ENCODE measurements around the gene GALNT8. TPM values are rescaled to one million over a fixed set of nuclear protein-coding genes. Genes with fewer than 3 reads are reported as not detected.

Gene GALNT8
- total and polyA plus RNA-seq, 4 donors: 13.1 to 45.1 (median 30.4) TPM

GRCh38 chr12:4786795-4787194 lies 66.6 kb downstream of the GALNT8 start:
- Histone ChIP-seq H3K4me3 (ENCODE audit: low read depth, low read length) (no peak overlapping the region), H3K27ac (ENCODE audit: low read depth, low read length) (no peak overlapping the region), H3K4me1 (ENCODE audit: control insufficient read depth, insufficient read depth, low read length) (peaks cover 4% of the 10 kb centered on the region), H3K27me3 (ENCODE audit: control insufficient read depth, insufficient read depth, low read length) (no peaks in the 10 kb centered on the region), H3K9me3 (ENCODE audit: control insufficient read depth, insufficient read depth, low read length) (peaks cover 3% of the 10 kb centered on the region), H3K36me3 (ENCODE audit: control insufficient read depth, insufficient read depth, low read length) (no peaks in the 10 kb centered on the region)
- WGBS (ENCODE audit: insufficient coverage): 83% methylated on average over 1 of the region's 5 CpGs
- peak in 1 of 6 donors; percentile 61 for DNase-seq (ENCODE audit: low read depth in 4 of 6, low spot score in 6 of 6)

DNA sequence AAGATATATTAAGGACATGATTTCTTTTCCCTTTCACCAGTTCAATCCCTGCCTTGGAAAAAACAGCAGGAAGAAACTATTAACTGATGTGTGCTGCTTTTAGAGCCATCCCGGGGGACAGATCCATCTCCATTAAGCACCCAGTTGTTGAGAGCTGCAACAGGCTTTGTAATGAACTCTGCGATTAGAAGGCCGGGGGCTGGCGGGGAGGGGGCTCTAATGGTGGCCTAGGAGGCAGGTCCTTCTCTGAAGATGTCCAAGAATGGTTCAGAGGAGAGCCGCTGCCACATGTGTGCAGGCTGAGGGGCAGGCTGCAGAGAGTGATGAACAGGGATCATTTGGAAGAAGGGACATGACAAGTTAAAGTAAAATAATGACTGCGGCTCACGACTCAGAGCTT lies 67.8 kb downstream of the GALNT8 start:
- Histone ChIP-seq H3K27ac (ENCODE audit: low read depth, low read length) (no peak overlapping the region), H3K4me1 (ENCODE audit: control insufficient read depth, insufficient read depth, low read length) (peaks cover 4% of the 10 kb centered on the region), H3K9me3 (ENCODE audit: control insufficient read depth, insufficient read depth, low read length) (peaks cover 3% of the 10 kb centered on the region), H3K27me3 (ENCODE audit: control insufficient read depth, insufficient read depth, low read length) (no peaks in the 10 kb centered on the region), H3K36me3 (ENCODE audit: control insufficient read depth, insufficient read depth, low read length) (no peaks in the 10 kb centered on the region), H3K4me3 (ENCODE audit: low read depth, low read length) (no peak overlapping the region)
- DNase-seq (ENCODE audit: low read depth in 4 of 6, low spot score in 6 of 6): peak in 1 of 6 donors; percentile 87
- 37% methylated on average over 7 of the region's 7 CpGs for WGBS (ENCODE audit: insufficient coverage)

DNA sequence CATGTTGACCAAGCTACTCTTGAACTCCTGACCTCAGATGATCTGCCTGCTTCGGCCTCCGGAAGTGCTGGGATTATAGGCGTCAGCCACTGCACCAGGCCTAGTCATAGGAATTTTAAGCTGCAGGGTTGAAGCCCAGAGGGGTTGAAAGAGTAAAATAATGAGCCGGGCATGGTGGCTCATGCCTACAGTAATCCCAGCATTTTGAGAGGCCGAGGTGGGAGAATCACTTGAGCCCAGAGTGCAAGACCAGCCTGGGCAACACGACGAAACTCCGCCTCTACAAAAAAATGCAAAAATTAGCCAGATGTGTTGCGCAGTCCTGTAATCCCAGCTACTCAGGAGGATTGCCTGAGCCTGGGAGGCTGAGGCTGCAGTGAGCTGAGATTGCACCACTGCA lies 69.6 kb downstream of the GALNT8 start:
- H3K9me3 ChIP-seq (ENCODE audit: control insufficient read depth, insufficient read depth, low read length): peaks cover 2% of the 10 kb centered on the region
- 94% methylated on average over 9 of the region's 9 CpGs for WGBS (ENCODE audit: insufficient coverage)
- DNase-seq (ENCODE audit: low read depth in 4 of 6, low spot score in 6 of 6): no peak
- no peak overlapping the region for H3K27ac ChIP-seq (ENCODE audit: low read depth, low read length)
- H3K27me3 ChIP-seq (ENCODE audit: control insufficient read depth, insufficient read depth, low read length): no peaks in the 10 kb centered on the region
- no peak overlapping the region for H3K4me3 ChIP-seq (ENCODE audit: low read depth, low read length)
- H3K4me1 ChIP-seq (ENCODE audit: control insufficient read depth, insufficient read depth, low read length): peaks cover 4% of the 10 kb centered on the region
- H3K36me3 ChIP-seq (ENCODE audit: control insufficient read depth, insufficient read depth, low read length): no peaks in the 10 kb centered on the region

GRCh38 chr12:4791497-4791896 lies 71.3 kb downstream of the GALNT8 start:
- H3K27ac ChIP-seq (ENCODE audit: low read depth, low read length): no peak overlapping the region
- peaks cover 2% of the 10 kb centered on the region for H3K9me3 ChIP-seq (ENCODE audit: control insufficient read depth, insufficient read depth, low read length)
- H3K27me3 ChIP-seq (ENCODE audit: control insufficient read depth, insufficient read depth, low read length): no peaks in the 10 kb centered on the region
- H3K4me1 ChIP-seq (ENCODE audit: control insufficient read depth, insufficient read depth, low read length): peaks cover 4% of the 10 kb centered on the region
- no CpG with 5 or more reads among the region's 3 CpGs for WGBS (ENCODE audit: insufficient coverage)
- H3K4me3 ChIP-seq (ENCODE audit: low read depth, low read length): no peak overlapping the region
- no peaks in the 10 kb centered on the region for H3K36me3 ChIP-seq (ENCODE audit: control insufficient read depth, insufficient read depth, low read length)
- DNase-seq (ENCODE audit: low read depth in 4 of 6, low spot score in 6 of 6): no peak

DNA sequence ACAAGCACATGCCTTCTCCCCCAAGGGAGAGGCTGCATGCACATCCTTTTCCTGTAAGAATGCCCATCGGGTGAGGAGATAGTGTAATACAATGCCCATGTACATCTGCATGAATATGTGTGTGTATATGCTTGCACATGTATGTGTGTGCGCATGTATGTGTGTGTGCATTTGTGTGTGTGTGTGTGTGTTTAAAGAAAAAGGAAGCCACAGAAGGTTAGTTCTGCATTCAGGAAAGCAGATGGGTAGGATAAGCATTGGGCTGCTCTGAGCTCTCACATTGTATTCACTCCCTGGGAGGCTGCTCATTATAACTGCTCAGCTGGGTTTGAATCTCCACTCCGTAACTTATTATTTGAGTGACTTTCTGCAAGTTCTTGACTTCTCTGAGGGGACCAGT lies 74.3 kb downstream of the GALNT8 start:
- peaks cover 2% of the 10 kb centered on the region for H3K9me3 ChIP-seq (ENCODE audit: control insufficient read depth, insufficient read depth, low read length)
- H3K4me1 ChIP-seq (ENCODE audit: control insufficient read depth, insufficient read depth, low read length): no peaks in the 10 kb centered on the region
- H3K27ac ChIP-seq (ENCODE audit: low read depth, low read length): no peak overlapping the region
- no peak for DNase-seq (ENCODE audit: low read depth in 4 of 6, low spot score in 6 of 6)
- whole genome bisulfite sequencing (ENCODE audit: insufficient coverage): 80% methylated on average over 2 of the region's 3 CpGs
- no peaks in the 10 kb centered on the region for H3K36me3 ChIP-seq (ENCODE audit: control insufficient read depth, insufficient read depth, low read length)
- no peak overlapping the region for H3K4me3 ChIP-seq (ENCODE audit: low read depth, low read length)
- no peaks in the 10 kb centered on the region for H3K27me3 ChIP-seq (ENCODE audit: control insufficient read depth, insufficient read depth, low read length)

DNA sequence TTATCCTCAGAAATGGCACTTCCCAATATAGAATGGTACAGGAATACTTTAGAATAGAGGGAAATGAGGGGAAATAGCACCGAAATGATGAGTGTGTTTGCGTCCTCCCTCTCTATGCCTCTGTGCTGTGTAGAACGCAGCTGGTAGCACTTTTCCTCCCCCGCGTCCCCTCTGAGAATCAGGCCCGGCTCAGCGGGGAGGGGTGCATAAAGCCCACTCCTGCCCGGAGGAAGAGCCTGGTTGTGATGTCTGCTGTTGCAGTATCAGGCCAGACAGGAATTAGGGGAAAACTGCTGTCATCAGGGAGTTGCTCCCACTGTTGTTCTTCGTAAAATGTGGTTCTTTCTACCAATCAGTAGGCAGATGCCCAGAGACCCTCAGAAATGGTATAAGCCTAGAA lies 76.0 kb downstream of the GALNT8 start:
- H3K4me3 ChIP-seq (ENCODE audit: low read depth, low read length): no peak overlapping the region
- no peaks in the 10 kb centered on the region for H3K36me3 ChIP-seq (ENCODE audit: control insufficient read depth, insufficient read depth, low read length)
- no peaks in the 10 kb centered on the region for H3K27me3 ChIP-seq (ENCODE audit: control insufficient read depth, insufficient read depth, low read length)
- WGBS (ENCODE audit: insufficient coverage): 51% methylated on average over 5 of the region's 9 CpGs
- H3K9me3 ChIP-seq (ENCODE audit: control insufficient read depth, insufficient read depth, low read length): peaks cover 2% of the 10 kb centered on the region
- no peak overlapping the region for H3K27ac ChIP-seq (ENCODE audit: low read depth, low read length)
- H3K4me1 ChIP-seq (ENCODE audit: control insufficient read depth, insufficient read depth, low read length): no peaks in the 10 kb centered on the region
- DNase-seq (ENCODE audit: low read depth in 4 of 6, low spot score in 6 of 6): no peak

DNA sequence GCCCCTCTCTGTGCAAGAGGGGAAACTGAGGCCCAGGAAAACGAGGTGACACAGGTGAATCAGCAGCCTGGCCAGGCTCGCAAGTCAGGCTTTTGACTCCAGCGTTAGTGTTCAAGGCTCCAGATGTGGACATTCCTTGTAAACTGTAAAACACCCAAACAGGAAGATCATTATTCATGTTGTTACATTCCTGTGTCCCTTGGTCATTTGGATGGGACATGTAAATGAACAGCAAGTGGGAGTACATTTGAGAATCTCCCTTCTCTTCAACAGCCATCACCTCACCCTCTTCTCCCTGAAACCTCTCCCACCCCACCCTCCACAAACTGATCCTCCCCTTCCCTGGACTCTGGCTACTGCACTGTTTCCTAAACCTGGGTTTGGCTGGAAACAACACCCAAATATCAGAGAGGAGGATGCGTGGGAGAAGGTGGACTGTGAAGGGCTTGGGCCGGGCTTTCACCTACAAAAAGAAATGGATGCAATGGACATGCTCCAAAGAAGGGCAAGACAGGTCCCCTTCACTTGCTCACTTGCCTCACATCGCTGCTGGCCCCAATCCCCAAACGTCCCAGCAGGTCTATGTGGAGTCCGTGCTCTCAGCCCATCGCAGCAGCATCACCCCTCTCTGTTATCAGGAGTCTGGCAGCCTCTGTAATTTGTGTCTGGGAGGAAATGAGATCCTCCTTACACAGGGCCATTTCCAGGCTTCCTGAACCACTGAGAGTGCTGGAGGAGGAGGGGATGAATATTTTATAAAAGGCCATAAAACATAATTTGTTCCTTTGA lies 76.7 kb downstream of the GALNT8 start:
- WGBS (ENCODE audit: insufficient coverage): 81% methylated on average over 5 of the region's 9 CpGs
- no peak overlapping the region for H3K27ac ChIP-seq (ENCODE audit: low read depth, low read length)

GRCh38 chr12:4800555-4800954 lies 80.4 kb downstream of the GALNT8 start:
- H3K4me3 ChIP-seq (ENCODE audit: low read depth, low read length): no peak overlapping the region
- H3K36me3 ChIP-seq (ENCODE audit: control insufficient read depth, insufficient read depth, low read length): no peaks in the 10 kb centered on the region
- no peak for DNase-seq (ENCODE audit: low read depth in 4 of 6, low spot score in 6 of 6)
- no peak overlapping the region for H3K27ac ChIP-seq (ENCODE audit: low read depth, low read length)
- H3K4me1 ChIP-seq (ENCODE audit: control insufficient read depth, insufficient read depth, low read length): no peaks in the 10 kb centered on the region
- H3K27me3 ChIP-seq (ENCODE audit: control insufficient read depth, insufficient read depth, low read length): no peaks in the 10 kb centered on the region
- H3K9me3 ChIP-seq (ENCODE audit: control insufficient read depth, insufficient read depth, low read length): no peaks in the 10 kb centered on the region

More for the DNA sequence above, 76.7 kb downstream of the GALNT8 start:
- Histone ChIP-seq H3K4me3 (ENCODE audit: low read depth, low read length) (no peak overlapping the region), H3K4me1 (ENCODE audit: control insufficient read depth, insufficient read depth, low read length) (no peaks in the 10 kb centered on the region), H3K27me3 (ENCODE audit: control insufficient read depth, insufficient read depth, low read length) (no peaks in the 10 kb centered on the region), H3K9me3 (ENCODE audit: control insufficient read depth, insufficient read depth, low read length) (no peaks in the 10 kb centered on the region), H3K36me3 (ENCODE audit: control insufficient read depth, insufficient read depth, low read length) (no peaks in the 10 kb centered on the region)
- DNase-seq (ENCODE audit: low read depth in 4 of 6, low spot score in 6 of 6): peak in 1 of 6 donors; percentile 42

DNA sequence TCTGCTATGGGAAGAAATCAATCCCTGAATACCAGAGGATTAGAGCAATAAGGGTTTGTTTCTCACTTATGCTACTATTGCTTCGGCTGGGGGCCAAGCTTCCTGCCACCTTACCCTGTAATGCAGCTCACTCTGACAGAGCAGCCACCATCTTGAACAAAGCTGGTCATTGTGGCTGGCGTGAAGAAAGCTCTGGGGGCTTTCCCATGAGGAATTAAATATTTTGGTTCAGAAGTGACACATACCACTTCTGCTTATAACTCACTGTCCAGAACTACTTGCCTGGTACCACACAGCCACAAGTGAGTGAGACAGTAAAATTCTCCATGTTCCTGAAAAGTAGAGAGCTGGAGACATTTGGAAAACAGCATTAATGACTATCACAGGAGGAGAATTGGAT lies 82.6 kb downstream of the GALNT8 start:
- H3K36me3 ChIP-seq (ENCODE audit: control insufficient read depth, insufficient read depth, low read length): no peaks in the 10 kb centered on the region
- no peaks in the 10 kb centered on the region for H3K27me3 ChIP-seq (ENCODE audit: control insufficient read depth, insufficient read depth, low read length)
- H3K9me3 ChIP-seq (ENCODE audit: control insufficient read depth, insufficient read depth, low read length): no peaks in the 10 kb centered on the region
- H3K4me3 ChIP-seq (ENCODE audit: low read depth, low read length): no peak overlapping the region
- no peak overlapping the region for H3K27ac ChIP-seq (ENCODE audit: low read depth, low read length)
- no CpG with 5 or more reads among the region's 2 CpGs for WGBS (ENCODE audit: insufficient coverage)
- peaks cover 3% of the 10 kb centered on the region for H3K4me1 ChIP-seq (ENCODE audit: control insufficient read depth, insufficient read depth, low read length)
- DNase-seq (ENCODE audit: low read depth in 4 of 6, low spot score in 6 of 6): no peak

DNA sequence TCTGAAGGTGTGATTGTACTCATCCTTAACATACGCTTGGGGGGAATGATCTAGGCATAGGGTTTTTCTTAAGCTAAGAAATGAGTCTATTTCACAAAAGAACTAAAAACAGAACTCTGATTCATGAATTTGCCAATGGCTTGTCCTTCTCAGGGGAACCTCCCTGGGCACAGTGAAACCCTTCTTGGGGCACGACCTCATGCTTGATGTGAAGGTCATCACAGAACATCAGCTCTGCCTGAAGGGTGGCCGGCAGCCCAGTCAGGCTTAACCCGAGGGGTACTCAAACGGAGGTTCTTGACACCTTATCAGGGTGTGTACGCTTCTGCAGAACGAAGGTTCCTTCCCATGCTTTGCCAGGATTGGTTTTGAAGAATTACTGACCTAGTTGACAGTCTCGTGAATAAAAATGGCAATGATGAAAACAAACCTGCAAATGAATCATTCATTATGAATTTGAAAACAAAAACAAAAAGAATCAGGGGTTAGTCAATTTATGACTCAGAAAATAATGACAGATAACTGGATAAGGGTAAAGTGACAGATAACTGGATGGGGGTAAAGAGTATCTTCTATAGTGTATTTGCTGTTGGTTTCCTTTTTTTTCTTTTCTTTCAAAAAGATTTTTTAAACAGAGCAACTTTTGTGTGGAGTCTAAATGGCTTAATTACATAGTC lies 86.4 kb downstream of the GALNT8 start:
- Histone ChIP-seq H3K9me3 (ENCODE audit: control insufficient read depth, insufficient read depth, low read length) (no peaks in the 10 kb centered on the region), H3K27me3 (ENCODE audit: control insufficient read depth, insufficient read depth, low read length) (peaks cover 10% of the 10 kb centered on the region)
- WGBS (ENCODE audit: insufficient coverage): 77% methylated on average over 5 of the region's 8 CpGs

More for the DNA sequence above, 86.4 kb downstream of the GALNT8 start:
- no peak for DNase-seq (ENCODE audit: low read depth in 4 of 6, low spot score in 6 of 6)
- H3K27ac ChIP-seq (ENCODE audit: low read depth, low read length): no peak overlapping the region
- peaks cover 24% of the 10 kb centered on the region for H3K4me1 ChIP-seq (ENCODE audit: control insufficient read depth, insufficient read depth, low read length)
- no peak overlapping the region for H3K4me3 ChIP-seq (ENCODE audit: low read depth, low read length)
- peaks cover 7% of the 10 kb centered on the region for H3K36me3 ChIP-seq (ENCODE audit: control insufficient read depth, insufficient read depth, low read length)
